ENCODE data around the gene C5orf34. TPM values are rescaled to one million over a fixed set of nuclear protein-coding genes. Genes with fewer than 3 reads are reported as not detected.

The C5orf34 gene
- total RNA-seq, 4 donors from 2014 or later, result 2.4 to 3.9 (median 3.4) TPM; not detected in 1

DNA sequence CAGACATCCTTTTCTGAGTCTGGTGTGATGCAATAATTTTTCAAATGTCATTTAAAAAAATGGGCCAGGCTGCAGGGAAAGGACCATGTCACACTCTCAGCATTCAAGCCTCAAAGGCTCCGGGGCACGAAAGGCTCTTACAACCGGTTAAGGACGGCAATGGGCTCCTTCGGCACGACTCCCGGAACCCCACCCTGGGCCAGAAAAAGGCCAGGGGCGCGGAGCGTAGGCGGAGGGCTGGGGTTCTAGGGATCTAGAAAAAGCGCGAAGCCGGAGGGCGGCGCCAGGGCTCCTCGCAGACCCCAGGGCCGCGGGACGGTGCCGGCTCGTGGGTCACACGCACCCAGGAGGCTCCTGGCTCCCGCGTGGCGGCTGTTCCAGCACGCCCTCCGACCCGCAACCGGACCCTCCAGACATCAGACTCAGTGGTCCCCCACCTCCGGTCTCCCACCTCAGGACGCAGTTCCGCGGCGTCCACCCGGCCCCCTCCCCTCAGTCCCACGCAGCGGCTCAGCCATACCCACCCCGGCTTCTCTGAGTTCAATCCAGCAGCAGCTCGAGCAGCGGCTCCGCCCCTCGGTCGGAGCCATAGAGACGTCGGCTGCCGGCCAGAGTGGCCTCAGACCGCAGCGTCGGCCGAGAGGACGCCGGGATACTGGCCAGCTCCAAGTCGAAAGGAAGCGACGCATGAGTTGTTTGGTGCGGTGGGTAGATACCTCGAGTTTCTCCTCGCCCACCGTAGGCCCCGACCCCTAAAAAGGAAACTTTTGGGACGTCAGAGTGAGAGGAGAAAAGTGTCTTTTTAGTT, 31.4 kb downstream of the C5orf34 start, which contains the start of gene TMEM267:
TSS of gene TMEM267 (minus strand) at position 568 of the 808 bp plus-strand sequence. CDS start 29,896 bp downstream, outside the sequence.
- TF ChIP-seq, protein P1, sequence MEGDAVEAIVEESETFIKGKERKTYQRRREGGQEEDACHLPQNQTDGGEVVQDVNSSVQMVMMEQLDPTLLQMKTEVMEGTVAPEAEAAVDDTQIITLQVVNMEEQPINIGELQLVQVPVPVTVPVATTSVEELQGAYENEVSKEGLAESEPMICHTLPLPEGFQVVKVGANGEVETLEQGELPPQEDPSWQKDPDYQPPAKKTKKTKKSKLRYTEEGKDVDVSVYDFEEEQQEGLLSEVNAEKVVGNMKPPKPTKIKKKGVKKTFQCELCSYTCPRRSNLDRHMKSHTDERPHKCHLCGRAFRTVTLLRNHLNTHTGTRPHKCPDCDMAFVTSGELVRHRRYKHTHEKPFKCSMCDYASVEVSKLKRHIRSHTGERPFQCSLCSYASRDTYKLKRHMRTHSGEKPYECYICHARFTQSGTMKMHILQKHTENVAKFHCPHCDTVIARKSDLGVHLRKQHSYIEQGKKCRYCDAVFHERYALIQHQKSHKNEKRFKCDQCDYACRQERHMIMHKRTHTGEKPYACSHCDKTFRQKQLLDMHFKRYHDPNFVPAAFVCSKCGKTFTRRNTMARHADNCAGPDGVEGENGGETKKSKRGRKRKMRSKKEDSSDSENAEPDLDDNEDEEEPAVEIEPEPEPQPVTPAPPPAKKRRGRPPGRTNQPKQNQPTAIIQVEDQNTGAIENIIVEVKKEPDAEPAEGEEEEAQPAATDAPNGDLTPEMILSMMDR (IDR thresholded peaks at IDR 0.05; ENCODE audit: low read depth), result no peak

- TF ChIP-seq, protein P1 (IDR thresholded peaks at IDR 0.05; ENCODE audit: low read depth), result no peak
Measured at GRCh38 chr5:43482490-43483297, 32.3 kb downstream of the C5orf34 start.

DNA sequence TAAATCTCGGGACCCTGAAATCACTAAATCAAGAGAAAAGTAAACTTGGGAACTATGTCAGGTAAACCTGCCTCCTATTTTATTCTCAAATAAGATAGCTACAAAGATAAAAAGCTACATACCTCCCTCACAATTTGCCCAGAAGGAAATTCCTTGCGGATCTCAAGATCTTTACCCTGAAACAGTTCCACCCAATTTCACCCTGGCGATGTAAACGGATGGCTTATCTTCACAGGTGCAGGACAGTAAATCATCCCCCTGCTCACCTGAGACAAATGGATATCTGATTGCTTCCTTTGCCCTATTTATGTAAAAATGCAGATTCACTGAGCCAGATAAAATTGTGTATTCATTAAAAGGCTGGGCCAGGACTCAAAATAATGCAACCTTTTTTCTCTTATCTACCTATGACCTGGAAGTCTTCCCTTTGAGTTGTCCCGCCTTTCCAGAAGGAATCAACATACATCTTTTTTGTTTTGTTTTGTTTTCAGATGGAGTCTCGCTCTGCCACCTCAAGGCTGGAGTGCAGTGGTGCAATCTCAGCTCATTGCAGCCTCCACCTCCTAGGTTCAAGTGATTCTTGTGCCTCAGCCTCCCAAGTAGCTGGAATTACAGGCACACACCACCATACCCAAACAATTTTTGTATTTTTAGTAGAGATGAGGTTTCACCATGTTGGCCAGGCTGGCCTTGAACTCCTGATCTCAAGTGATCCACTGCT, 45.1 kb downstream of the C5orf34 start:
- TF ChIP-seq, protein P1 (IDR thresholded peaks at IDR 0.05; ENCODE audit: low read depth), result no peak

- TF ChIP-seq, protein P1 (IDR thresholded peaks at IDR 0.05; ENCODE audit: low read depth), result no peak
Measured at GRCh38 chr5:43467100-43467499, 47.8 kb downstream of the C5orf34 start.

- TF ChIP-seq, protein P1 (IDR thresholded peaks at IDR 0.05; ENCODE audit: low read depth), result no peak
Measured at GRCh38 chr5:43461066-43461465, 53.9 kb downstream of the C5orf34 start.

GRCh38 chr5:43456556-43456955, 58.4 kb downstream of the C5orf34 start:
- TF ChIP-seq, protein P1 (IDR thresholded peaks at IDR 0.05; ENCODE audit: low read depth), result no peak

Data from subcutaneous adipose tissue (tissue), 4 donors.